ENCODE results near the gene PPP1R15B. TPM values are rescaled to one million over a fixed set of nuclear protein-coding genes. Genes with fewer than 3 reads are reported as not detected.
A peak's percentile ranks its signal among the peaks of the same experiment; 100 is the strongest.

PPP1R15B gene
- total RNA-seq, 2 experiments from 2014 or later: 78.6 to 79.9 TPM

DNA sequence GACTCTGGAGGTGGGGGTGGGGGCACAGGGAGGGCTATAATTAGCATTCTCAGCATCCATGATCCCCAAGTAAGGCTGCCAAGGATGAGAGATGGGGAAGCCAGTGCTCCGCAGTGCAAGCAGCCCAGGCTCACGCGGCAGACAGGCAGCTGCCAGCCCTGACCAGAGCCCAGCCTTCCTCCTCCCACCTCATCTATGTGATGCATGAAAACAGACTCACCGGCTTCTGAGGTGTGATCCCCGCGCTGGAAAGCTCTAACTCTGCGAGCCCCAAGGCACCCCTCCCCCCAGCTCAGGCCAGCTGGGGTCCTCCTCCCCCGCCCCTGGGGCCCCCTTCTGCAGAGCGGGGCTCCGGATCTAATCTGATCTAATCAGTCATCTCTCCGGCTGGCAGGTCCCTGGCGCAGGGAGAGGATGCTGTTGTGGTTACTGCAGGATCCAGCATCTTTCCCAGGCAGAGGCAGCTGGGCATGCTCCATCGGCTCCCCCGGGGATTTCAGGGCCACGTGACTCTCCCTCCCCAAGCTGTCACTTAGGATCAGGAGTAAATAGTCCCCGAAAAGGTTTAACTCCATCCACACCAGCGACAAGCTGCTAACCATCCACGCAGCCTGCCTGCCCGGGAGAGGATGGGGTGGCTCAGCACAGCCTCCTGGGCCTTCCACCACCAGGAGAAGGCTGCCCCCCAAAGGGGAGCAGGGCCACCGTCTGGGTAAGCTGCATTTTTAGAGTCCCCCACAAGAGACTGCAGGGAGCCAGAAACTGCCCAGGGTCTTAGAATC is 52.0 kb downstream of the PPP1R15B start, which contains the start of gene PLEKHA6:
TSS of gene PLEKHA6 (minus strand) at position 456 of the 782 bp plus-strand sequence. CDS start 86,202 bp downstream, outside the sequence.
- no peak within 1 kb of the TSS for H3K27ac Mint-ChIP-seq
- no peaks in the 10 kb centered on the region for H3K36me3 Mint-ChIP-seq
- peaks cover 16% of the 10 kb centered on the region for H3K4me1 Mint-ChIP-seq
- peak; percentile 35 for DNase-seq
- H3K4me3 Mint-ChIP-seq: no peak within 1 kb of the TSS
- H3K27me3 Mint-ChIP-seq: peaks cover 10% of the 10 kb centered on the region
- no peaks in the 10 kb centered on the region for H3K9me3 Mint-ChIP-seq

DNA sequence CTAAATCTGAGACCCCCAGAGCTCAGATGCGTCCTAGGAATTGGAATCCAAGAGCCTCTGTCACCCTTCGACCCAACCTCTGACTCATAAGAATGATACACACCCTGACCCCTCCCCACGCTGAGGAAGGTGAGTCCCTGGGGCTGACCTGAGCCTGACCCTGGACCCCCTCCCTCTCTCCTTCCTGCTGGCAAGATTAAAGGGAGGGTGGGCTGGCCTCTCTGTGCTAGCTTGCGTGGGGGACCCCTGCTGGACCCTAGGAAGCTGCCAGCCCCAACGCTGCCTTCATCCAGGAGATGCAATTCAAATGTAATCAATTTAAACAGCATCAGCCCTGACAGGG is 52.5 kb downstream of the PPP1R15B start:
- Mint-ChIP-seq H3K27ac (no peak overlapping the region), H3K36me3 (no peaks in the 10 kb centered on the region)

DNA sequence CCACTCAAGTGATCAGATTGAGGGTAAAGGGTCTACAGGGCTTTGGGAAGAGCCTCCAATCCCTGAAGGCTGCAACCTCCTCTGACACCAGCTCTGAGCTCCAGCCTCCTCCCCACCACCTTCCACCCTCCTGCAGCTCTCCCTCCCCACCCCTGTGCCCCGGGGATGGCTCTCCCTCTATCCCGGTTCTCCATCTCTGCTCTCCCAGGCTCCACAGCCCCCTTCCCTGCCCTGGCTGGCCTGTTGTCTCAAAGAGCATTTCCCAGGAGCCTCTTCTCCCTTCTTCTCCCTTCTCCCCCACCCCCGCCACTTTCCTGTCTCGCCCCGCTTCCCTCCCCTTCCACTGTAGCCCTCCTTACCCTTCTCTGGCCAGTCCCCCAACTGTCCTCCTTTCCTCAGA is 53.0 kb downstream of the PPP1R15B start:
- H3K4me3 Mint-ChIP-seq: no peak overlapping the region
- no peaks in the 10 kb centered on the region for H3K9me3 Mint-ChIP-seq
- H3K36me3 Mint-ChIP-seq: no peaks in the 10 kb centered on the region
- H3K4me1 Mint-ChIP-seq: peaks cover 8% of the 10 kb centered on the region
- H3K27me3 Mint-ChIP-seq: peaks cover 10% of the 10 kb centered on the region
- DNase-seq: no peak
- H3K27ac Mint-ChIP-seq: no peak overlapping the region

More for the DNA sequence above, 52.5 kb downstream of the PPP1R15B start:
- Mint-ChIP-seq H3K4me1 (peaks cover 12% of the 10 kb centered on the region), H3K4me3 (no peak overlapping the region), H3K27me3 (peaks cover 10% of the 10 kb centered on the region), H3K9me3 (no peaks in the 10 kb centered on the region)
- no peak for DNase-seq

DNA sequence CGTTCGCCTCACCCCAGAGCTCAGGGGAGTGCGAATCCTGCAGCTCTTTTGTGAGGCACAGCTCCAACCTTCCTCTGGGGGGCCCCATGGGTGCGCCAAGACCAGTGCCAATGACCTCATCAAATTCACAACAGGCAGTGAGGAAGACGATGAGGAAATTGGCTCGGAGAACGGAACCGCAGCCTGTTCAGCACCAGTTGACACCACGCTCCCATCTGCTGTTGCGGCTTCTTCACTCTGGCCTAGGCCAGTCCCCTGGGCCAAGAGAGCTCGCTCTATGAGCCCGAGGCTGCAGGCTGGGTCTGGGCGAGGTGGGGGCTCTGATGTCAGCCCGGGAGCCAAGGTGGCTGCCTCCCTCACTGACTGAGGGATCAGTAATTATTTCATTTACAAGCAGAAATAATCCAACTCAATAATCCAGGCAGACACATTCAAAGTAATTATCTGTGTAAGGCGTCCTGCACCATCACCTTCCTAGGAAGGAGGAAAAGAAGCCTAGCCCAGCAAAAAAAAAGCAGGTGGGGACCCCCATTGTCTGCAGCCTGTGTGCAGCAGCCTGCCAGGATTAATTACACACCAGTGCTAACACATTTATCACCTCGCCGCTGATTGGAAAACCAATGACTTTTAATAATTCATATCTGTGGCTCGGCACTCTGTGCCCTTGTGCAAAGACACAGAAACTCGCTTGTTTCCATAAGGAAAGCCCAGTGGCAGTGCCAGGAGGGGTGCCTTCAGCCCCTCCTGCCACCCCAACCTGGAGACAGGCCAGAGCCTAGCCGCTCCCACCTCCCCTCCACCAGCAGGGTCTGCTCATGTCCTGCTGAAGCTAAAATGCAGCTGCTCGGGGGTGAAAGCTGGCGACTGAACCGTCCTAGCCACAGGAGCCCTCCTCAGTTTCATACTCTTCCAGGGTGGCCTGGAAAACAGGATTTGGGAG is 53.8 kb downstream of the PPP1R15B start:
- H3K27me3 Mint-ChIP-seq: peaks cover 10% of the 10 kb centered on the region
- H3K4me3 Mint-ChIP-seq: no peak overlapping the region
- no peaks in the 10 kb centered on the region for H3K36me3 Mint-ChIP-seq
- peaks cover 7% of the 10 kb centered on the region for H3K4me1 Mint-ChIP-seq
- no peaks in the 10 kb centered on the region for H3K9me3 Mint-ChIP-seq
- DNase-seq: no peak
- H3K27ac Mint-ChIP-seq: no peak overlapping the region

DNA sequence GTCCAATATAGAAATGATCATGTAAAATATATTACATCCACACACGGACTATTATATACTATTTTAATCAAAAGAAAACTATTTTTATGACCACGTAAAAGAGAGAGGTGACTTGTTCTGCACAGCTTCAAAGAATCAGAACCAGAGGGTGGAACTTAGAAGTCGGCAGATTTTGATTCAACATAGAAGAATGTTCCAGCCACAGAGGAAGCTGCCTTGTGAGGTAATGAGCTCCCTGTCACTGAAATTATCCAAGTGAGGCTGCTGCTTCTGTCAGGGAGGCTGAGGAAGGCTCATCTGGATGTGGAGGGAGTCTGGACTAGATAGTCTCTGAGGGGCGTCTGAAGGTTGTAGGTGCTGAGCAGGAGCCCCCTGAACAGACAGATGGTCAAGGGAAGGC is 54.6 kb downstream of the PPP1R15B start:
- Mint-ChIP-seq H3K36me3 (no peaks in the 10 kb centered on the region), H3K4me3 (no peak overlapping the region), H3K27ac (no peak overlapping the region), H3K9me3 (no peaks in the 10 kb centered on the region), H3K27me3 (peaks cover 10% of the 10 kb centered on the region), H3K4me1 (peaks cover 3% of the 10 kb centered on the region)
- DNase-seq: no peak

DNA sequence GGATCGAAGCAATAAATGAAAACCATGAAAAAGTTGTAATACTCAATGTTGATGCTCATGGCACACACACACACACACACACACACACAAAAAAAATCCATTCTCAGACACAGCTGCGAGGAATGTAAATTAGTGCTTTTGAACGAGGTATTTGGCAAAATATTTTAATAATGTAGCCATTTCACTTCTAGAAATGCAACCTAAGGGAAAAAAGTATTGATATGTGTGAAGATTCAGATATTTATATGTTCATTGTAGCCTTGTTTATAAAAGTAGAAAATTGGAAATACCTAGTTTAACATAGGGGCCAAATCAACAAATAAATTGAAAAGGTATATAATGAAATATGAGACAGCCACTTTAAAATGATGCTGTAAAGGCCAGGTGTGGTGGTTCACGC is 55.7 kb downstream of the PPP1R15B start:
- H3K4me1 Mint-ChIP-seq: peaks cover 6% of the 10 kb centered on the region
- peaks cover 10% of the 10 kb centered on the region for H3K27me3 Mint-ChIP-seq
- no peak overlapping the region for H3K4me3 Mint-ChIP-seq
- no peak overlapping the region for H3K27ac Mint-ChIP-seq
- H3K36me3 Mint-ChIP-seq: no peaks in the 10 kb centered on the region
- H3K9me3 Mint-ChIP-seq: no peaks in the 10 kb centered on the region
- no peak for DNase-seq

DNA sequence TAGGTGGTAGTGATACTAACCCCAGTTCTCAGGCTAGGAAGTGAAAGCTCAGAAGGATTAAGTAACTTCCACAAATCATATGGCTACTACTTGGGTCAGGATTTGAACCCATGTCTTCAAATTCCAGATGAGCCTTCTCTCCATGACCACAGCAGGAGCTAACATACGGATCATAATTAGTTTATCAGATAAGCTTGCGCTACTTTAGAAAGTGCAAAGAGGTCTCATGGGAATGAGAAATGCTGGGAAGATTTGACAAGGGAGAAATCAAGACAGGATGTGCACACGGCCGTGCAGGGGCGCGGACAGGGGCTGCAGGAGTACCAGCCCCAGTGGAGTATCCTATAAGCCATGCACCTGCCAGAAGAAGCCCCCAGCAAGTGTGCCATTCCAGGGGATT is 57.0 kb downstream of the PPP1R15B start:
- no peaks in the 10 kb centered on the region for H3K9me3 Mint-ChIP-seq
- no peak overlapping the region for H3K27ac Mint-ChIP-seq
- peaks cover 6% of the 10 kb centered on the region for H3K27me3 Mint-ChIP-seq
- no peak for DNase-seq
- H3K4me3 Mint-ChIP-seq: no peak overlapping the region
- peaks cover 2% of the 10 kb centered on the region for H3K4me1 Mint-ChIP-seq
- H3K36me3 Mint-ChIP-seq: no peaks in the 10 kb centered on the region

Other genes starting within 250 kb of the PPP1R15B start
- gene REN, start 245.5 kb downstream of the PPP1R15B start, total RNA-seq: not detected
- not detected for gene KISS1, start 215.3 kb downstream of the PPP1R15B start, total RNA-seq
- under 1 TPM in 1 of 2 experiments, not detected in 1; 0.33 TPM for gene GOLT1A, start 197.8 kb downstream of the PPP1R15B start, total RNA-seq
- gene PLEKHA6, start 51.9 kb downstream of the PPP1R15B start, total RNA-seq: 1 to 10 TPM in 1 of 2 experiments, under 1 TPM in 1; 0.74 to 1.5 TPM
- gene PIK3C2B, start 83.0 kb upstream of the PPP1R15B start, total RNA-seq: 10 to 100 TPM; 21.3 to 21.5 TPM
- 10 to 100 TPM; 64.3 to 75.6 TPM for gene MDM4, start 104.6 kb upstream of the PPP1R15B start, total RNA-seq